Measurements from ENCODE around the gene ARHGEF17.
A peak's percentile ranks its signal among the peaks of the same experiment; 100 is the strongest.
"Not testable (repeated sequence)": the region's sequence is repeated elsewhere in the genome, so short reads cannot be mapped to it uniquely, and the experiment has no call there.

ARHGEF17 gene

DNA sequence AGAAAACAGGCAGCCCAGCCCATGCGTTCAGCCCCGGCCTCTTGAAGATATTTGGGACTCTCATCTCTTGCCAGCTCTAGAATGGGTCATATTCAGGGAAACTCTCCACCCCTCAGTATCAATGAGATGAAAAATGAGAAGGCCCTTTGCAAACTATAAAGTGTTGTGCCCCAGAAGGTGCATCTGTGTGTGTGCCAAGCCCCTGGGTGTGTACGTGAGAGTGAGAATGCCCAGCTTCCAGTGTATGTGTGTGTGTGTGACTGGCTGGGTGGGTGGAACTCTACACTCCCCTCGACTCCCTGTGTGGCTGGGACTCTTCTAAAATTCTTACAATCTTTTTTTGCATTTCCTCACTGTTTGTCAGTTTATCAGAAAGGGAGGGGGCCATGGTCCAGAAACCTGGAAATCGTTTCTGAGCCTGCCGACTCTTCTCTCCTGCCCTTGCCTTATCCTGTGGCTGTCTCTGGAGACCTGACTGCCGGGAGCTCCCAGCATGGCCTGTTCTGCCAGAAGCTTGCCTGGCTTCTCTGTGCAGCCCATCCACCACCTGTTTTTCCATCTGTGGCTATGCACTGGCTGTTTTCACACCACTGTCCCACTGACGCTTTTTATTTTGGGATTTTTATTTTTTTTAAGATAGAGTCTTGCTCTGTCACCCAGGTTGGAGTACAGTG, 34.7 kb upstream of the ARHGEF17 start:
- DNase-seq (ENCODE audit: low read depth in 2 of 2) = no peak

DNA sequence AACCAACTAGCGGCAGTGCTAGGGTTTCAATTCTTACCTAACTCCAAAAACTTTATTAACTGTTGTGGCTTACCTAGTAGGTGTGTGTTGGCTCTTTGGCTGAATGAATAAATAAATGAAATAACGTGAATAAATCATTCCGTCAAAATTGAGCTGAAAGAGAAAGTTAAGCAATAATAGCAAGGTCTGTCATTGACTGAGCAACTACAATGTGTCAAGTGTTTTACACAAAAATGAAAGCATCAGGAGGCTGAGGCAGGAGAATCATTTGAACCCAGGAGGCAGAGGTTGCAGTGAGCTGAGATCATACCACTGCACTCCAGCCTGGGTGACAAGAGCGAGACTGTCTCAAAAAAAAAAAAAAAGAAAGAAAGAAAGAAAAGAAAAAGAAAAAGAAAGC, 33.9 kb upstream of the ARHGEF17 start:
- not testable (repeated sequence) for DNase-seq (ENCODE audit: low read depth in 2 of 2)

DNA sequence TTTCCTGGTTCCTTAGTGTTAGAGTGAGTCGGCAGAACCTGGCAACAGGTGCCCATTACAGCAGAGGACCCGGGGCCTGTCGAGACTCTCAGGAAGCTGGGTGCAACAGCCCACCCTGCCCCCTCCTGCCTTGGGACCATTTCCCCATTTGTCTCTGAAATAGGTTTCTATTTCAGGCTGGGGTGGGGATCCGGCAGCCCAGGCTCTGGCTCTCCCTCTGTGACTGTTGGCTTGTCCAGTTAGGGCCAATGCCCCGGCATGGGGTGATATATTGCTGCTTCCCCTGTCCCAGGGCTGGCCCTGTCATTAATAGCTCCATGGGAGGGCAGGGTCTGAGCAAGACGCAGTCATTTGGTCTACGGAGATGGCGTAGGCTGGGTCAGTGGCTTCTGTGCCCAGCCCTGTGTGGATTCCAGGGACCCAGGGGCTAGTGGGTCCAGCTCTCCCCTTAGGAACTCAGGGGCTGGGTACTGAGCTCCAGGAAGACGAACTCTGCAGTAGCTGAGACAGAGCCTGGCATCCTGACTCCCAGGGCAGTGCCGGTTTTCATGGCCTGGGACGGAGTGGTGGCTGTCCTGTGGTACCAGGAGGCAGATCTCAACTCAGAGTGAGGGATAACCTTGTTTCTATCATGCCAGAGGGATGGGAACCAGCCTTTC, 33.2 kb upstream of the ARHGEF17 start:
- no peak for DNase-seq (ENCODE audit: low read depth in 2 of 2)

DNA sequence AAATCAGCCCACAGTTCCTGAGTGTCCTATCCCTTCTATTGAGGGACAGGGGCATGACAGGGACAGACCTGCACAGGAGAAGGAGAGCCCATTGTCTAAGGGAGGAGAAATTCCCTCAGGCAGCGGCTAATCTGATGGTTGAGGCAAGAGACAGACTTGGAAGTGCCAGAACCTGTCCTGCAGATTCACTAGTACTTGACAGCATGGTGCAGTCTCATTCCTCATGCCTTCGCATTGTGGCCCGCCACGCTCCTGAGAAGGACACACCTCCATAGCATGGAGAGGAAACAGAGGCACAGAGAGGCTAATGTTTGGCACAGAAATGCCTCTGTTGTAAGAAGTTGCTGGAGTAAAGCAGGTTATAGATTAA, 32.7 kb upstream of the ARHGEF17 start:
- DNase-seq (ENCODE audit: low read depth in 2 of 2) = no peak

DNA sequence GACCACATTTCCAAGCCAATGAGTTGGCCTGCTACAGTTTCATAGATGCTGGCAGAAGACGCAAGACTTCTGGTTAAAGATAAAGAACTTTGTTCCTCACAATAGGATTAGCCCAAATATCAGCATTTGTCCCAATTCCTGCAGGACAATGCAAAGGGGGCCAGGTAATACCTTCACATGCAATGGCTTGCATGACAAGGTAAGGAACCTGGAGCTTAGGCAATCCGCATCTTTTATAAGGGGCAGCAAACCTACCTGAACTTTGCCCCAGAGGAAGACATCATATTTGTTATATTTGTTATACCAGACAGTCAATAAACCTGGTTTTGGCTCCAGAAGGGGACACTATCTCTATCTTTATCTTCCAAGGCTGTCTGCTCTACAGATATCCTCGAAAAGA, 30.6 kb upstream of the ARHGEF17 start:
- no peak for DNase-seq (ENCODE audit: low read depth in 2 of 2)

DNA sequence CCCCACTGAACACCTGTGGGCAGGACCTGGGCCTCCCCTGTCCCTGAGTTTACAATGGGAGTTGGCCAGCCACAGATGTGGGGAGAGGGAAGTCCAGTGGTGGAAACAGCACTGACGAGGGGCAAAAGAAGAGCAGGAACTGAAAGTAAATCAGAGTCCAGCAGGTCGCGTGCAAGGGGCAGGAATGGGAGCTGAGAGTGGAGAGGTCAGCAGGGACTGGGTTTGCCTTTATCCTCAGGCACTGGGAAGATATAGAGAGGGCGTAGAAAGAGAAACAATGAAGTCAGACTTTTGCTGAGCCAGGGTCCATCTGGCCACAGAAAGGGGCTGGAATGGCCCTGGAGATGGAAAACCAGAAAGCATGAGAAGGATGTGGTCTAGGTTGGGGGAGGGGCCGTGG, 27.4 kb upstream of the ARHGEF17 start:
- DNase-seq (ENCODE audit: low read depth in 2 of 2) = no peak

DNA sequence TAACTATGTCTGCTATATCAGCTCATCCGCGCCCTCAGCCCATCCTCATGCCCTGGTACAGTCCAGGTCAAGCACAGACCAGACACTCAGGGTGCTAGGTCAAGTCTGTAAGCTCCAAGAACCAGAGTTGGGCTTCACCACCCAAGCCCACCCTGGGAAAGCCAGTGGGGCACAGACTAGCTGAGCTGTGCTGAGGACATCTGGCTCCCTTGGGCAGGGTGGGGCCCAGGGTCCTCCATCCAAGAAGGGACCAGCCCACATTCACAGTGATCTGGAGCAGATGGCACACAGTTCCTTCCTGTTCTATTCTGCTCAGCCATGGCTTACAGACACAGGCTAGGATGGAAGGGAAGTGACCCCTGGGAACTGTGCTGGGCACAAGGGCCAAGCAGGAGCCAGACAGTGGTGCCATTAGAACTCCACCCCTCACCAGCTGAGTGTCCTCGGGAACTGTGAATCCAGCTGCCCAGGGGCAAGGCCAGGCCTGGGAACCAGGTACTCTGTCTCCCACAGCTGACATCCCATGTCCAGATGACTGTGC, 26.8 kb upstream of the ARHGEF17 start:
- DNase-seq (ENCODE audit: low read depth in 2 of 2) = no peak

DNA sequence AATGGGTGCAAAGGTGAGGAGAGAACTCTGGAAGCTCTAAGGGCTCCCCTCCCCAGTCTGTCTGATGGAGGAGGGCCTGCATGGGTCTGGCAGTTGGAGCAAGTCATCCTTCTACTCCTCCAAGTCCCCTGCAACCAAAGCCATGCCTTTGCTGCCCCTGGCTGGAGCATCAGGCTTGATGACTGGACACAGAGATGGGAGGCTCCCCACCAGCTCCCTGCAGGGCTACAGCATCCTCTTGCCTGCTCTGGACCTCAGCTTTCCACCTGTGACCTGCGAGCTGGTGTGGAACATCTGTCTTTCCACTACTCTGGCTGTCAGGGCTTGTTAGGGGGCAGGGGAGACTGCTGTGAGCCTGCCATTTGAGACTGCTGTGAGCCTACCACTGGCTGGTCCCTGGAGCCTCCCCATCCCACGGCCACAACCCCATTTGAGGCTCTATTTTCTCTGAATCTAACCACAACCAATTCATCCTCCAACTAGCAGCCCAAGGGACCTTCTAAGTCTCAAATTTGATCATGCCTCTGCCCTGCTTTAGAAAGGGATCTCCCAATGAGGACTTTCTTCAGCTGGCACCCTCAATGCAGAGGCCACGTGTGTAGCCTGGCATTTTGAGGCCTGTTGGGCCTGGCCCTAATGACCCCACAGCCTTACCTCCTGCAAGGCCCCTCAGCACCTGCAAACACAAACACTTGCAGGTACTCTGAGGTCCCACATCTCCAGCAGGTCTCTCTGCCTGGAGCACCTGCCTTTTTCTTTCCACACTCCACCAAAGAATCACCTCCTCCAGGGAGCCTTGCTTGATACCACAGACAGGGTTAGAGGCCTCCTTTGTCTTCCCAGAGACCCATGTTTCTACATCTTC, 26.0 kb upstream of the ARHGEF17 start:
- no peak for DNase-seq (ENCODE audit: low read depth in 2 of 2)

DNA sequence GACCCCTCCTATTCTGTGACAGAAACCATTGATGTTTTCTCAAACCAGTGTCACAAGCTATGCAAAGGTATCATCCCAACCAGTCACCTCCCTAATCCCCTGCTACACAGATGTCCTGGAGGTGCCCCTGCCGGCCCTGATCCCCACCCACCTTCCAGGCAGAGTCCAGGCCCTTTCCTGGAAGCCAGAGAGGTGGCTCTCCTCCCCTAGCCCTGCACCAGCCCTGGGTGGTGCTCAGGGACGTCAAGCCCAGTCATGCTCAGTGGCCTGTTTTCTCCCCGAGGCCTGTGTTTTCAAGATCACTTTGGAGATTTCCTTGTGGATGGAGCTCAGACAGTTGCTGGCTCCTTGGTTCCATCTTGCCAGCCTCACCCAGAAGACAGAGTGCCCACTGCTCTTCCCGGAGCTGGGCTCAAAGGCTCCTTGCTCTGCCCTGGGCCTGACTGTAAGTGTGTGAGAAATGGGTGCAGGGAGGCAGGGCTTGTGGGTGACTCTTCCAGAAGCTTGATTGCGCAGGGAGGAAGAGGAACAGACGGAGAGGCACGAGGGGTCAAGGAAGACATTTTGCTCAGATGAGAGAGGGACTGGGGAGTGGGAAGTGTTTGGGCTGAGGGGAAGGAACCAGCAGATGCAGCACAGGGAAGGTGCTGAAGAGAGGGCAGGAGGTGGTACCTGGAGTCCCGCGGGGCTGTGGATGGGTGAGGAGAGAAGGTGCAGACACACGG, 24.6 kb upstream of the ARHGEF17 start:
- DNase-seq (ENCODE audit: low read depth in 2 of 2) = no peak

DNA sequence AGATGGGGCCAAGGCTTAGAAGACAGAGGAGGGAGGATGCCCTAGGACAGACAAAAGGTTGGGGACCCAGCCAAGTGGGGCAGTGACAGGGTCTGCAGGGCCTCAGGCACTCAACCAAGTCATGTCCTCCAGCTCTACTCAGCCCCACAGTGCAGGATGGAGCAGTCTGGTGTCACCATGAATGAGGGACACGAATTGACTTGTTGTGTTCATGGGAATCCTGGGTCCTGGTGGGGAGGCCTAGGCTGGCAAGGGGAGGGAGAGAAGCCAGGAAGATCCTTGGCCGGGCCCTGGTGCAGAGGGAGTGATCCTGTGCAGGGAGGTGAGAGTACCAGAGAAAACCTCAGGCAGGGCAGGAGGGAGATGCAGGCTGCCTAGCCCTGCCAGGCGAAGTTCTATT, 24.0 kb upstream of the ARHGEF17 start:
- no peak for DNase-seq (ENCODE audit: low read depth in 2 of 2)

DNA sequence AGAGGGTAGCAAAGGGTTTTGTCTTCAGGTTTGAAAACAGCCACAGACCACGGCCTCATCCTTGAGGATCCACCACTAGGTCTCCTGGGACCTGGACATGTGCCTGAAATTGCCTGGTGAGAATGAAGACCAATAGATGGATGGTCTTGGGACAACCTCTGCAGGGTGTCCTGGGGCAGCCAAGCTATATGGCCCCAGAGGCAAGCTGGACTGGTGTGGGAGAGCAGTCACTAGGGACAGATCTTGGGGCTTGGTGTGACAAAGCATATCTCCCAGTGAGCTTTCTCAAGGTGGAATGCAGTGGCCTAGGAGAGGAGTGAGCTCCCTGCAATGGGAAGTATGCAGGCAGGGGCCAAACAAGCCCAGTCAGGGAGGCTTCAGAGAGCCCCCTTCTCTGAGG, 22.4 kb upstream of the ARHGEF17 start:
- no peak for DNase-seq (ENCODE audit: low read depth in 2 of 2)

DNA sequence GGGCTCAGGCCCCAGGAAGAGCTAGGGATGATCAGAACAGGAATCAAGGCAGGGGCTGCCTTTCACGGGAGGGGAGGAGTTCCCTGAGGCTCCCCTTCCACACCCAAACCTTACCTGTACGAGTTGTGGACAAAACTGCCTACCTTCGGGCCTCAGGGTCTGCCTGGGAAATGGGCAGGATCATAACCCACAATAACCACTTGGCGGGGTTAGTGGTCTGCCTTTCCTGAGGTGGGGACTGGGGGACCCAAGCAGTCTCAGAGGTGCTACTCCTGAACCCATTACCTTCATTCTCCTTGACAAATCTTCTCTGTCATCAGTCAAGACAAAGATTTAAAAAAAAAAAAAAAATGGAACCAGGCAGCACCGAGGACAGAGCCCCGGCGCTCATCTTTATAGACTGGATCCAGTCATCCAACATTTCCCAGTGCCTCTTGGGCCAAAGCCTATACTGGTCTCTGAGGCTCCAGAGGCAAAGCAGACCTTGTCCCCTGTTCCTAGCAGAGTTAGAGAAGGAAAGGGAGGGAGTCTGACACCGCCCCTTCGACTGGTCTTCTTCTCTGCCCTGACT, 21.8 kb upstream of the ARHGEF17 start:
- no peak for DNase-seq (ENCODE audit: low read depth in 2 of 2)

DNA sequence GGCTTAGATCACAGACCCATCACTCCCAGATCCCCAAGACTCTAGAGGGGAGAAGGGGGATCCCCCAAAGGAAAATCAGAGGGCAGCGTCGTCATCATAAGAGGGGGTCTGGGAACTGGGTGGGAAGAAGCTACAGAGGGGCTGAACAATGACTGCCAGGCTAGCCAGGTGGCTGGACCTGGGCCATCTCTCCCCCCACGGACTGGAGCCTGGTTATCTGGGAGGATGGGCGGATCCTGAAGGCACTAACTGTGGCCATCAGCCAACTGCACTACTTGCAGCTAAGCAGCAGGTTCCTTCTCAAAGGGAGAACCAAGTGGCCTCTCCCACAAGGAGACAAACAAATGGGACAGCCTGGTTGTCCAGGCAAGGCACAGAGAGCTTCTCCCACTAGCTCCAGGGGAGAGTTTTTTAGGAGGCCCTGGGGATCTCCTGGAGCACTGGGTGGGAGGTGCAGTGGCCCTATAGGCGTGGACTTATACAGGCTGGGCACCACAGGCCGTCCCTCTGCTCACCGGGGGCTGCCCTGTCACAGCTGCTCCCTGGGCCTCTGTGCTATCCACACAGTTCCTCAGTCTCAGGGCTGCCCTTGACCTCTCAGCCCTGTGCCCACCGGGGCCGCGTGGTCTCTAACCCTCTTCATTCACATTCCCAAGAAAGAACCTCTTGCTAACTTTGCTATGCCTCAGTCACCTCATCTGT, 20.5 kb upstream of the ARHGEF17 start:
- no peak for DNase-seq (ENCODE audit: low read depth in 2 of 2)

DNA sequence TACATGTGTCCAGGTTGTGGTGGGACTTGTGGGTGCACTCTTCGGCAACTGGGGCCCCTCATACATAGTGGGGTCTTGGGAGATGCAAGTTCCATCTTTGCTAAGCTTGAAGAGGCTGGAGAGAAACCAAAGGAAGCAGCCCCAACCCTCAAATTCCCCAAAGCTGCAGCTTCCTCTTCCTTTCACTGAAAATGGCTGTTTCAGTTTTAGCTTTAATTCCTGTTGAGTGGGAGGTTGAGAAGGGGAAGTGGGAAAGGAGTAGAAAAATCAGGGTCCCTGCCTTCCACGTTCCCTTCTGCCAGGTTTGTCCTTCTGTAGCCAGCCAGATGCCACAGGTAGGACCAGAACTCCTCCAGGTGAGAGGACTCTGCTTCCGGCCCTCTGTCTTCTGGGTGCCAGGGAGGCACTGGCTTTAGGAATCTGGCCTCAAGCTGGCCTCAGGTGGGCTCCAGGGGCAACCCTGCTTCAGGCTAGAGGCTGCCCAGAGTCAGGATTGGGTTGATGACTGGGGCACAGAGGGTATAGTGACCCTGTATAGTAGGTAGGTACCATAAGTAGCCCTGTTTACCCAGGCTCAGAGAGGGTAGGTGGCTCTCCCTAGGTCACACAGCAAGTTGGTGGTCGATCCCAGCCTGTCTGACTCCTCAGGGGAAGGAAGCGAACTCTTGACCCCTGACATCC, 19.7 kb upstream of the ARHGEF17 start:
- DNase-seq (ENCODE audit: low read depth in 2 of 2) = no peak

DNA sequence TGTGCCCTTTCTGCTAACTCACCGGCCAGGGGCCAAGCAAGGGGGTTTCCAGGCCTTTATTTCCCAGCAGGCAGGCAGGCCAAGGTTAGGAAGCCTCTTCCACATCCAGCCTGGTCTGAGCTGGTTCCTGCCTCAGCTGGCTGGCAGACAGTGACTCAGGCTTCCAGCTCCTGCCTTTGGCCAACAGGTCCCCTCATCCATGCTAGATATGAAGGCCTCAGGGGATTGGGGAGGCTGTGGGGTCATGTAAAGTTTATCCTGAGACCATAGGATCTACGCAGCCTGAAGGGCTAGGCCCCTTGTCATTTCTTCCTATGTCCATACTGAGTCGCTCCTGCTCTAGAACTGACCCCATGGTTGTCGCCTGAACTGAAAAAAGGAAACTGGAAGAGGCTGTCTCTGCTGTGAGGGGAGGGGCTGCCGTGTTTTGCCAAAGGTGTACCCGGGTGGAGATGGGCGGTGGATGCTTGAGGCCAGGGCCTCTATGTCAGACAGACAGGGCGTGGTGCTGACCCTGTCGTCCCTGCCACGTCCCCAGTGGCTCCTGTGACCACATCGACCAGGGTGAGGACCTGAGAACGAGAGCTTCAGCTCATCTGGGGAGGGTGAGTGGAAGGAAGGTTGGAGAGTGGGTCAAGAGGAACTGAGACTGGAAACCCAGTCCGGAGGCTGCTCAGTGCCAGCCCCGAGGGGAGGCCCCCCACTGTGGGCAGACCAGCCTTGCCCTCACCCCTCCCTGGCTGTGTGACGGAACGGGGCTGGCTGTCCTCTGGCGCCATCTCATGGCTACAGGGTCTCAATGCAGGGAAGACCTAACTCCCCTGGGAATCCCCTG, 19.0 kb upstream of the ARHGEF17 start:
- peak in 1 of 2 donors; percentile 18 for DNase-seq (ENCODE audit: low read depth in 2 of 2)

DNA sequence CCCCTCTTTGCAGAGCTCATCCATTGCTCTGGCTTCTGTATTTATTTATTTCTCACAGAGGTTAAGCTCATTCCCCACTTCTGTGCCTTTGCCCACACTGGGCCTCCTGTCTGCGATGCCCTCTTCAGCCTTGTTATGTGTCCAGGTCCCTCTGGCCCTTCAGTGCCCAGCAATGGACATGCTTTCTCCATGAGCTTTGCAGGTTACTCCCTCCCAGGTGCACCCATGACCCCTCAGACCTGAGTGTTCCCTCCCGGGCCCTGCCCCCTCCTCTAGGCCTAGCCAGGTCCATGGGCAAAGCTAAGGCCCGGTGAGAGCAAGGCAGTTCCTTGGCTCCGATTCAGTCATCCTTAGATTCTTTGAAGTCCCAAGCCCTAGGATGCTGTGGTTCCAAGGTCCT, 17.5 kb upstream of the ARHGEF17 start:
- DNase-seq (ENCODE audit: low read depth in 2 of 2) = no peak

DNA sequence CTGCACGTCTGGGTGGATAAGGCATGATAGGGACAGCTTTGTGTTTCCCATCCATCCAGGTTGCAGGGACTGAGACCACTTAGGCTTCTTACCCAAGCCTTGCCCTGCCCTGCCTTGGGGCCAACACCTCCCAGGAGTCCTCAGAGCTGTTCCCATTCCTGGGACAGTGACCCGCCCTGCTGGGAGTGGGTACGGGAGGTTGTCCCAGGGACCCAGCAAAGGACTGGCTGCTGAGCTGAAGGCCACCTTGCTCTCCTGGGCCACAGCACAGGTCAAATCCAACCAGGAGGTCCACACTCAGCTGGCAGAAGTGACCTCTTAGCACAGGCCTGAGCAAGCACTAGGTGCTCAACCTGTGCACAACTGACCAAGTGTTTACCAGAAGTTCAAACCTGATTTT, 16.9 kb upstream of the ARHGEF17 start:
- no peak for DNase-seq (ENCODE audit: low read depth in 2 of 2)

DNA sequence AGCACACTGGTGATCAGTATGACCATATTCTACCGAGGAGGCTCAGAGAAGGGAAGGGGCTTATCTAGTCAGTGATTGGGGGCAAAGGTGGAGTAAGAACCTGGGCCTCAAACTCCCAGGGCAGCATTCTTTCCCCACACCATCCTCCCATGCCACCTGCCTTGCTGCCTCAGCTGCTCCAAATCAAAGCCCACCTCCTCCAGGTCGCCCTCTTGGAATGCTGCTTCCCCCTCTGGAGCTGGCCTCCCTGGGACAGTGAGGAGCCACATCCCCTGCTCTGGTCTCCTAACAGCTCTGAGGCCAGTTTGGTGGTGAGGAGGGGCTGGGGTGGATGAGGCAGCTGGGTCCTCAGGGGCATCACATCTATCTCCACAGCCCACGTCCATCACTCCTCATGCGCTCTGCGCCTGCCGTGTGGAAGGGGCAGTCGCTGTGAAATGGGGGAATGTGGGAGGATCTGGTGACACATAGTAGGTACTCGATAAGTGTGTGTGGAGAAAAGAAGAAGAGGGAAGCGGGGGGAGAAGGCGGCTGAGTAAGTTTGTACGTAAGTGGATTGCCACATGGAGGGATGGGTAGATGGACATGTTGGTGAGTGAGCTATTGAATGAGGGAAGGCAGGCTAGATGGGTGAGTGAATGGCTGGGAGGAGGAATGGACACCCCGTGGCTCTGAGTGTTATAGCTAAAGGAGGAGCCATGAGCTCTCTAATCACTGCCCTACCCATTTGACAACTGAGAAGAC, 16.1 kb upstream of the ARHGEF17 start:
- DNase-seq (ENCODE audit: low read depth in 2 of 2) = no peak

DNA sequence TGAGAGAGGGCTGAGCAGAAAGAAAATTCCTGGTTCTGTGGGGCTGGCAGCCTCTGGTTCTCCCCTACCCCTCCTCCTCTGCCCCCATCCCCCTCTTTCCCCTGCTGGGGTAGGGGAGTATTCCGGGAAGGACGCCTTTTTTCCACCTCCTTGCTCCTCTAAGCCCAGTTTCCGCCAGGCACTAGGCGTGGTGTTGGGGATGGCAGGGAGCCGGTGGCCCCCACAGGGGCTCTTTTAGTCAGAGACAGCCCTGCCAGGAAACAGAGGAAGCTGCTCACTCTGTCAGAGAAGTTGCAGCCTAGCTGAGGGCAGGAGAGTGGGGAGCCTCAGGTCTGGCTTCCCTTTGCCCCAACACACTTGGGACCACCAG, 15.6 kb upstream of the ARHGEF17 start:
- no peak for DNase-seq (ENCODE audit: low read depth in 2 of 2)
